OCI-LY1 (cell line): ENCODE measurements around the gene IDNK.

Experiments
- H2AFZ ChIP-seq: fragments of 200-600 bp; sonication (generic), shearing (Covaris generic); 2 replicates; pipeline ENCODE4 v1.6.0; 2014; ENCODE audit warnings: antibody characterized with exemption, mild to moderate bottlenecking, low read length
- H3F3A ChIP-seq: fragments of 200-600 bp; sonication (generic), shearing (Covaris generic); 2 replicates; pipeline ENCODE4 v1.6.0; 2014; ENCODE audit warnings: mild to moderate bottlenecking, antibody characterized with exemption, low read length, moderate library complexity; ENCODE audit not compliant: insufficient read depth
- H3K27ac ChIP-seq: fragments of 200-600 bp; sonication (generic); 2 replicates; pipeline ENCODE4 v1.5.1; 2014; ENCODE audit warnings: low read length, mixed run types, mild to moderate bottlenecking, low read depth; ENCODE audit not compliant: poor library complexity, severe bottlenecking
- H3K27me3 ChIP-seq: fragments of 200-600 bp; sonication (generic); 2 replicates; pipeline ENCODE4 v1.6.0; 2014; ENCODE audit warnings: antibody characterized with exemption, mild to moderate bottlenecking, low read length, moderate library complexity; ENCODE audit not compliant: insufficient read depth
- H3K36me3 ChIP-seq: fragments of 200-600 bp; sonication (generic); 2 replicates; pipeline ENCODE4 v1.6.1; 2014; ENCODE audit warnings: mild to moderate bottlenecking, antibody characterized with exemption, low read length, moderate library complexity, mixed read lengths; ENCODE audit not compliant: insufficient read depth
- H3K4me1 ChIP-seq: fragments of 200-600 bp; sonication (generic); 2 replicates; pipeline ENCODE4 v1.5.1; 2014; ENCODE audit warnings: mild to moderate bottlenecking, low read length, moderate library complexity; ENCODE audit not compliant: insufficient read depth, severe bottlenecking
- H3K4me2 ChIP-seq: fragments of 200-600 bp; sonication (generic), shearing (Covaris generic); 2 replicates; pipeline ENCODE4 v1.6.1; 2014; ENCODE audit warnings: low read length
- H3K4me3 ChIP-seq: fragments of 200-600 bp; sonication (generic); 2 replicates; pipeline ENCODE4 v1.5.1; 2014; ENCODE audit warnings: low read length, low read depth, mild to moderate bottlenecking, mixed read lengths; ENCODE audit not compliant: poor library complexity, severe bottlenecking
- H3K79me2 ChIP-seq: fragments of 200-600 bp; shearing (Covaris generic); 2 replicates; pipeline ENCODE4 v1.6.1; 2016; ENCODE audit warnings: mixed run types, low read length, mixed read lengths; ENCODE audit not compliant: insufficient read depth
- H3K9ac ChIP-seq: fragments of 200-600 bp; sonication (generic), shearing (Covaris generic); 2 replicates; pipeline ENCODE4 v1.6.1; 2014; ENCODE audit warnings: mild to moderate bottlenecking, low read length, mixed read lengths
- H3K9me2 ChIP-seq: fragments of 200-600 bp; sonication (generic), shearing (Covaris generic); 2 replicates; pipeline ENCODE4 v1.6.1; 2014; ENCODE audit warnings: low read depth, mild to moderate bottlenecking, low read length, mixed read lengths
- H3K9me3 ChIP-seq: fragments of 200-600 bp; shearing (Covaris generic); 2 replicates; pipeline ENCODE4 v1.6.1; 2014; ENCODE audit warnings: low read length, mixed read lengths
- H4K20me1 ChIP-seq: fragments of 200-600 bp; sonication (generic), shearing (Covaris generic); 2 replicates; pipeline ENCODE4 v1.6.0; 2016; ENCODE audit warnings: mild to moderate bottlenecking, low read length; ENCODE audit not compliant: insufficient read depth
- CTCF ChIP-seq: fragments of 200-600 bp; sonication (generic), shearing (Covaris generic); IDR thresholded peaks from 2 replicates; pipeline ENCODE4 v1.5.1; 2017; ENCODE audit warnings: mild to moderate bottlenecking, antibody characterized with exemption, low read length, moderate library complexity, mixed read lengths
- EZH2 ChIP-seq: fragments of 200-600 bp; sonication (generic), shearing (Covaris generic); IDR thresholded peaks from 2 replicates; pipeline ENCODE4 v1.8.0; 2017; ENCODE audit warnings: borderline replicate concordance, mixed run types, mild to moderate bottlenecking, antibody characterized with exemption, low read length, moderate library complexity, mixed read lengths

Gene IDNK

GRCh38 chr9:83622939-83623678 lies at the start of gene IDNK:
TSS of gene IDNK (plus strand) at chr9:83623143. CDS start at chr9:83623172, 29 bp downstream.
- no peak for TF ChIP-seq EZH2
- no peak for TF ChIP-seq CTCF
- peak within 1 kb of the TSS; percentile 63 for H3K27ac ChIP-seq
- no peaks in the 10 kb centered on the region for H3K27me3 ChIP-seq
- peak within 1 kb of the TSS; percentile 83 for H3K4me3 ChIP-seq
- peak within 1 kb of the TSS; percentile 81 for H3K9ac ChIP-seq
- peaks cover 21% of the 10 kb centered on the region for H3K4me1 ChIP-seq
- no peaks in the 10 kb centered on the region for H3K9me3 ChIP-seq
- peak within 1 kb of the TSS; percentile 76 for H3K4me2 ChIP-seq
- H2AFZ ChIP-seq, result peak within 1 kb of the TSS; percentile 64; the same call in 1 of the 2 replicates
- no peaks in the 10 kb centered on the region for H3K9me2 ChIP-seq
- H4K20me1 ChIP-seq, result no peaks in the 10 kb centered on the region
- peaks cover 7% of the 10 kb centered on the region; the same call in 1 of the 2 replicates for H3K36me3 ChIP-seq
- no peaks in the 10 kb centered on the region for H3K79me2 ChIP-seq
- H3F3A ChIP-seq, result no peaks in the 10 kb centered on the region

DNA sequence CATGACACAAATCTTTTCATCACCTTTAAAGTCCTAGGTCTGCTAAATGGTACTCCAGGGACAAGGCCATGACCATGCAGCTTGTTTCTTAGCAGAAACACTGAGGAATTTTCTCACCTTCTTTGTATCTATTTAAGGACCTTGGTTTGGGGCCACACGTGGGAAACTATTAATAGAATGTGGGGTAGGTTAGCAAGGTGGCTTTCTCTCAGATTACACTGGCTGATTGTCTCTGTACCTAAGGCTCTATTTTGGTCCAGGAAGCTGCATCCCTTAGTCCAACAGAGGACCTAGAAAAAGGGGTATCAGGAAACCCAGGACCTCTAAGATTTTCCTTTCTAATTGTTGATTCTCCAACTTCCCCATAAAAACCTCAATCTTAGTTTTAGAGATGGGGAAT lies 48.5 kb upstream of the IDNK start:
- no peaks in the 10 kb centered on the region for H4K20me1 ChIP-seq
- 0 out of 2 replicates have a peak, but pooled peaks cover 3% of the 10 kb centered on the region for H3K9me3 ChIP-seq
- no peaks in the 10 kb centered on the region for H3K4me1 ChIP-seq
- H3K36me3 ChIP-seq, result no peaks in the 10 kb centered on the region
- no peak overlapping the region for H3K9ac ChIP-seq
- H2AFZ ChIP-seq, result no peak overlapping the region
- no peak overlapping the region for H3K27ac ChIP-seq
- H3K4me2 ChIP-seq, result no peak overlapping the region
- no peak for TF ChIP-seq EZH2
- no peak for TF ChIP-seq CTCF
- H3K27me3 ChIP-seq, result no peaks in the 10 kb centered on the region
- no peaks in the 10 kb centered on the region for H3F3A ChIP-seq
- no peaks in the 10 kb centered on the region for H3K9me2 ChIP-seq
- no peak overlapping the region for H3K4me3 ChIP-seq
- H3K79me2 ChIP-seq, result no peaks in the 10 kb centered on the region

DNA sequence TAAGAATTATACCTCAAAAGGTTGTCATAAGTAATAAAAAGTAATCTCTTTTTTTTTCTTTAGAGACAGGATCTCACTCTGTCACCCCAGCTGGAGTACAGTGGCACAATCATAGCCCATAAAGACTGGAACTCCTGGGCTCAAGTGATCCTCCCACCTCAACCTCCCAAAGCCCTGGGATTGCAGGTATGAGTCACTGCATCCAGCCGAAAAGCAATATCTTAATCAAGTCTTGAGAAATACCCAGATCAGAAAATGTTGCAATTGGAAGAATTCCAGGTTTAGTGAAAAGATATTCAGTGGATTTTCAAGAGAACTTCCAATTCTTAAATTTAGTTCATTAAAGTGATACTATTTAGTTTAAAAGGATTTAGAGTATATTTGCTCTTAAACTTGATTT lies 40.9 kb upstream of the IDNK start:
- no peak for TF ChIP-seq CTCF
- no peak for TF ChIP-seq EZH2

More for the DNA sequence above, 40.9 kb upstream of the IDNK start:
- Histone ChIP-seq H4K20me1 (no peaks in the 10 kb centered on the region), H3K4me1 (no peaks in the 10 kb centered on the region), H2AFZ (no peak overlapping the region), H3K27me3 (no peaks in the 10 kb centered on the region), H3K27ac (no peak overlapping the region), H3K9ac (no peak overlapping the region), H3K4me2 (no peak overlapping the region), H3K4me3 (no peak overlapping the region), H3K9me2 (no peaks in the 10 kb centered on the region), H3K36me3 (no peaks in the 10 kb centered on the region), H3K79me2 (no peaks in the 10 kb centered on the region), H3F3A (no peaks in the 10 kb centered on the region), H3K9me3 (0 out of 2 replicates have a peak, but pooled peaks cover 4% of the 10 kb centered on the region)
